HG02840 (cell line): ENCODE results near the gene CCP110.

Experiments used
- ATAC-seq: cut with Tn5 transposase; IDR thresholded peaks from one replicate; pipeline ENCODE4 v1.9.1; 2021; ENCODE audit warnings: mild to moderate bottlenecking, moderate library complexity, moderate number of reproducible peaks; ENCODE audit not compliant: unreplicated experiment, low FRiP score

Gene CCP110

GRCh38 chr16:19523559-19524355 lies at the start of gene CCP110:
CCP110 (plus strand) TSS chr16:19523942; CDS start chr16:19527882, 3,940 bp downstream.
- ATAC-seq: peak; percentile 66

- no peak for ATAC-seq
Measured at GRCh38 chr16:19474617-19475016, 49.1 kb upstream of the CCP110 start.

- no peak for ATAC-seq
Measured at GRCh38 chr16:19478505-19478904, 45.2 kb upstream of the CCP110 start.

GRCh38 chr16:19479302-19479721 lies 44.4 kb upstream of the CCP110 start:
- no peak for ATAC-seq

GRCh38 chr16:19481296-19481695 lies 42.4 kb upstream of the CCP110 start:
- no peak for ATAC-seq

- ATAC-seq: no peak
Measured at GRCh38 chr16:19481769-19482168, 42.0 kb upstream of the CCP110 start.

- ATAC-seq: no peak
Measured at GRCh38 chr16:19482291-19482690, 41.5 kb upstream of the CCP110 start.

GRCh38 chr16:19484096-19484495 lies 39.6 kb upstream of the CCP110 start:
- ATAC-seq: no peak

- ATAC-seq: no peak
Measured at GRCh38 chr16:19485611-19486010, 38.1 kb upstream of the CCP110 start.

GRCh38 chr16:19486051-19486450 lies 37.7 kb upstream of the CCP110 start:
- ATAC-seq: no peak

GRCh38 chr16:19486750-19487325 lies 36.9 kb upstream of the CCP110 start:
- no peak for ATAC-seq

- no peak for ATAC-seq
Measured at GRCh38 chr16:19488213-19488640, 35.5 kb upstream of the CCP110 start.

- ATAC-seq: no peak
Measured at GRCh38 chr16:19490619-19491018, 33.1 kb upstream of the CCP110 start.

GRCh38 chr16:19497176-19497575 lies 26.6 kb upstream of the CCP110 start:
- ATAC-seq: no peak

- no peak for ATAC-seq
Measured at GRCh38 chr16:19499006-19499405, 24.7 kb upstream of the CCP110 start.

- no peak for ATAC-seq
Measured at GRCh38 chr16:19499481-19499880, 24.3 kb upstream of the CCP110 start.

GRCh38 chr16:19502395-19503131 lies 21.2 kb upstream of the CCP110 start:
- ATAC-seq: no peak

GRCh38 chr16:19503461-19504075 lies 20.2 kb upstream of the CCP110 start:
- no peak for ATAC-seq

GRCh38 chr16:19505600-19506303 lies 18.0 kb upstream of the CCP110 start:
- no peak for ATAC-seq

GRCh38 chr16:19506965-19507364 lies 16.8 kb upstream of the CCP110 start:
- ATAC-seq: no peak
